SK-N-SH treated with all-trans-retinoic acid at 6 μM for 48 hours (cell line): Measurements from ENCODE around the gene PSORS1C2.

Experiments
- ATAC-seq: fragments of 200-7000 bp; cut with Tn5 transposase; 3 replicates; pipeline ENCODE4 v1.9.1; 2020; ENCODE audit warnings: mild to moderate bottlenecking, moderate library complexity
- ARNTL ChIP-seq: fragments of 450-650 bp; formaldehyde crosslinking; IDR thresholded peaks from 2 replicates; pipeline ENCODE4 v1.5.0; 2020; ENCODE audit warnings: low read depth, mild to moderate bottlenecking, moderate library complexity, borderline replicate concordance
- BACH2 ChIP-seq: fragments of 250-450 bp; sonication (Bioruptor Pico); IDR thresholded peaks from 2 replicates; pipeline ENCODE4 v1.9.0; 2021; ENCODE audit warnings: mild to moderate bottlenecking, borderline replicate concordance
- CSDC2 ChIP-seq: fragments of 250-450 bp; sonication (Bioruptor Pico); IDR thresholded peaks from 2 replicates; pipeline ENCODE4 v1.5.0; 2020; ENCODE audit warnings: mild to moderate bottlenecking, moderate library complexity
- ESRRG ChIP-seq: fragments of 250-450 bp; sonication (Bioruptor Pico); IDR thresholded peaks from 2 replicates; pipeline ENCODE4 v1.6.1; 2021; ENCODE audit warnings: mild to moderate bottlenecking
- GLIS3 ChIP-seq: fragments of 250-450 bp; sonication (Bioruptor Pico); IDR thresholded peaks from 2 replicates; pipeline ENCODE4 v1.5.0; 2020; ENCODE audit warnings: mild to moderate bottlenecking, moderate library complexity
- ISL1 ChIP-seq: fragments of 250-450 bp; sonication (Bioruptor Pico); IDR thresholded peaks from 2 replicates; pipeline ENCODE4 v2.1.2; 2022; ENCODE audit warnings: mild to moderate bottlenecking, moderate library complexity
- OSR1 ChIP-seq: fragments of 250-450 bp; sonication (Bioruptor Pico); IDR thresholded peaks from 2 replicates; pipeline ENCODE4 v1.8.0; 2022; ENCODE audit warnings: moderate library complexity, mild to moderate bottlenecking, inconsistent platforms
- PPARA ChIP-seq: fragments of 250-450 bp; sonication (Bioruptor Pico); IDR thresholded peaks from 2 replicates; pipeline ENCODE4 v1.5.0; 2020; ENCODE audit warnings: mild to moderate bottlenecking, borderline replicate concordance
- RARB ChIP-seq: fragments of 250-450 bp; sonication (Bioruptor Pico); IDR thresholded peaks from 2 replicates; pipeline ENCODE4 v1.8.0; 2021; ENCODE audit warnings: mild to moderate bottlenecking, moderate library complexity
- SNAI2 ChIP-seq: fragments of 250-450 bp; sonication (Bioruptor Pico); IDR thresholded peaks from 2 replicates; pipeline ENCODE4 v1.5.0; 2020; ENCODE audit warnings: mild to moderate bottlenecking, moderate library complexity
- TCF4 ChIP-seq: fragments of 250-450 bp; sonication (Bioruptor Pico); IDR thresholded peaks from 2 replicates; pipeline ENCODE4 v1.8.0; 2021; ENCODE audit warnings: mild to moderate bottlenecking, moderate library complexity, borderline replicate concordance
- TOX ChIP-seq: fragments of 250-450 bp; sonication (Bioruptor Pico); IDR thresholded peaks from 2 replicates; pipeline ENCODE4 v1.8.0; 2021; ENCODE audit warnings: mild to moderate bottlenecking, moderate library complexity, borderline replicate concordance
- ZC3H10 ChIP-seq: fragments of 250-450 bp; sonication (Bioruptor Pico); IDR thresholded peaks from 2 replicates; pipeline ENCODE4 v1.5.1; 2021; ENCODE audit warnings: mild to moderate bottlenecking, moderate library complexity
- ZFP3 ChIP-seq: fragments of 250-450 bp; sonication (Bioruptor Pico); IDR thresholded peaks from 2 replicates; pipeline ENCODE4 v1.5.0; 2020; ENCODE audit warnings: mild to moderate bottlenecking, moderate library complexity
- ZFP30 ChIP-seq: fragments of 450-650 bp; formaldehyde crosslinking; IDR thresholded peaks from 2 replicates; pipeline ENCODE4 v1.5.0; 2022; ENCODE audit warnings: mild to moderate bottlenecking, moderate library complexity
- ZNF565 ChIP-seq: fragments of 450-650 bp; formaldehyde crosslinking; conservative IDR thresholded peaks from 2 replicates; pipeline ENCODE4 v1.5.0; 2020; ENCODE audit warnings: low read depth, mild to moderate bottlenecking, moderate library complexity
- ZNF70 ChIP-seq: fragments of 450-650 bp; formaldehyde crosslinking; IDR thresholded peaks from 2 replicates; pipeline ENCODE4 v1.5.0; 2020; ENCODE audit warnings: mild to moderate bottlenecking, moderate library complexity
- ZNF8 ChIP-seq: fragments of 450-650 bp; formaldehyde crosslinking; IDR thresholded peaks from 2 replicates; pipeline ENCODE4 v1.5.0; 2020; ENCODE audit warnings: mild to moderate bottlenecking, moderate library complexity
- TF ChIP-seq, protein P1 (sequence below): fragments of 250-450 bp; sonication (Bioruptor Pico); IDR thresholded peaks from 2 replicates; pipeline ENCODE4 v1.8.0; 2020; ENCODE audit warnings: mild to moderate bottlenecking, moderate library complexity, borderline replicate concordance
- TF ChIP-seq, protein P2 (sequence below): fragments of 250-450 bp; sonication (Bioruptor Pico); IDR thresholded peaks from 2 replicates; pipeline ENCODE4 v1.5.0; 2020; ENCODE audit warnings: mild to moderate bottlenecking, moderate library complexity
- TF ChIP-seq, protein P3 (sequence below): fragments of 250-450 bp; sonication (Bioruptor Pico); IDR thresholded peaks from 2 replicates; pipeline ENCODE4 v1.5.1; 2021; ENCODE audit warnings: mild to moderate bottlenecking, moderate library complexity
- TF ChIP-seq, protein P4 (sequence below): fragments of 250-450 bp; sonication (Bioruptor Pico); IDR thresholded peaks from 2 replicates; pipeline ENCODE4 v1.5.1; 2020; ENCODE audit warnings: low read depth, mild to moderate bottlenecking, moderate library complexity
- TF ChIP-seq, protein P5 (sequence below): fragments of 250-450 bp; sonication (Bioruptor Pico); IDR thresholded peaks from 2 replicates; pipeline ENCODE4 v1.8.0; 2021; ENCODE audit warnings: low read depth, mild to moderate bottlenecking, moderate library complexity, borderline replicate concordance

PSORS1C2 gene

DNA sequence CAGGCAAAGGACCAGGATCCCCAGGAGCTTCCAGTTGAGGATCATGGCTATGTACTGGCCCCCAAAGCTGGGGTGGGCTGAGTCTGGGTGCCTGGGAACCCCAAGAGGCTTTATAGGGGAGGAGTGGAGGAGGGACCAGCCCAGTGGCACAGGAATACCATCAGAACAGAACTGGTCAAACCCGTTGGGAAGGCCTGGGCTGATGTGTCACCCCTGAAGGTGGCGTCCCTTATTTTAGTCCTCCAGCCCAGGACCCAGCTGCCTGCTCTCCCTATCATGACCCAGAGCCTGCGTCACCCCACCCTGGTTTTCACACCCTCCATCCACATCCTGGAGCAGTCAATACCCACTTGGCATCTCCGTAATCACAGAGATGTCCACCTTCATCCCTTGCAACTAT lies at the start of gene PSORS1C2:
Gene PSORS1C2, minus strand, starts transcription at position 85 of the 400 bp plus-strand sequence. Its CDS starts 40 bp downstream, at position 45.
- TF ChIP-seq PPARA (CRISPR knock-in tag) (no peak), CSDC2 (no peak), TOX (CRISPR knock-in tag) (no peak), BACH2 (CRISPR knock-in tag) (no peak), OSR1 (no peak), ESRRG (no peak), ARNTL (no peak), TCF4 (CRISPR knock-in tag) (no peak), ZNF70 (CRISPR knock-in tag) (no peak), ZC3H10 (CRISPR knock-in tag) (no peak), GLIS3 (CRISPR knock-in tag) (no peak), ISL1 (CRISPR knock-in tag) (no peak)
- TF ChIP-seq, protein P1, sequence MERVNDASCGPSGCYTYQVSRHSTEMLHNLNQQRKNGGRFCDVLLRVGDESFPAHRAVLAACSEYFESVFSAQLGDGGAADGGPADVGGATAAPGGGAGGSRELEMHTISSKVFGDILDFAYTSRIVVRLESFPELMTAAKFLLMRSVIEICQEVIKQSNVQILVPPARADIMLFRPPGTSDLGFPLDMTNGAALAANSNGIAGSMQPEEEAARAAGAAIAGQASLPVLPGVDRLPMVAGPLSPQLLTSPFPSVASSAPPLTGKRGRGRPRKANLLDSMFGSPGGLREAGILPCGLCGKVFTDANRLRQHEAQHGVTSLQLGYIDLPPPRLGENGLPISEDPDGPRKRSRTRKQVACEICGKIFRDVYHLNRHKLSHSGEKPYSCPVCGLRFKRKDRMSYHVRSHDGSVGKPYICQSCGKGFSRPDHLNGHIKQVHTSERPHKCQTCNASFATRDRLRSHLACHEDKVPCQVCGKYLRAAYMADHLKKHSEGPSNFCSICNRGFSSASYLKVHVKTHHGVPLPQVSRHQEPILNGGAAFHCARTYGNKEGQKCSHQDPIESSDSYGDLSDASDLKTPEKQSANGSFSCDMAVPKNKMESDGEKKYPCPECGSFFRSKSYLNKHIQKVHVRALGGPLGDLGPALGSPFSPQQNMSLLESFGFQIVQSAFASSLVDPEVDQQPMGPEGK (CRISPR knock-in tag), result no peak
- TF ChIP-seq, protein P2, sequence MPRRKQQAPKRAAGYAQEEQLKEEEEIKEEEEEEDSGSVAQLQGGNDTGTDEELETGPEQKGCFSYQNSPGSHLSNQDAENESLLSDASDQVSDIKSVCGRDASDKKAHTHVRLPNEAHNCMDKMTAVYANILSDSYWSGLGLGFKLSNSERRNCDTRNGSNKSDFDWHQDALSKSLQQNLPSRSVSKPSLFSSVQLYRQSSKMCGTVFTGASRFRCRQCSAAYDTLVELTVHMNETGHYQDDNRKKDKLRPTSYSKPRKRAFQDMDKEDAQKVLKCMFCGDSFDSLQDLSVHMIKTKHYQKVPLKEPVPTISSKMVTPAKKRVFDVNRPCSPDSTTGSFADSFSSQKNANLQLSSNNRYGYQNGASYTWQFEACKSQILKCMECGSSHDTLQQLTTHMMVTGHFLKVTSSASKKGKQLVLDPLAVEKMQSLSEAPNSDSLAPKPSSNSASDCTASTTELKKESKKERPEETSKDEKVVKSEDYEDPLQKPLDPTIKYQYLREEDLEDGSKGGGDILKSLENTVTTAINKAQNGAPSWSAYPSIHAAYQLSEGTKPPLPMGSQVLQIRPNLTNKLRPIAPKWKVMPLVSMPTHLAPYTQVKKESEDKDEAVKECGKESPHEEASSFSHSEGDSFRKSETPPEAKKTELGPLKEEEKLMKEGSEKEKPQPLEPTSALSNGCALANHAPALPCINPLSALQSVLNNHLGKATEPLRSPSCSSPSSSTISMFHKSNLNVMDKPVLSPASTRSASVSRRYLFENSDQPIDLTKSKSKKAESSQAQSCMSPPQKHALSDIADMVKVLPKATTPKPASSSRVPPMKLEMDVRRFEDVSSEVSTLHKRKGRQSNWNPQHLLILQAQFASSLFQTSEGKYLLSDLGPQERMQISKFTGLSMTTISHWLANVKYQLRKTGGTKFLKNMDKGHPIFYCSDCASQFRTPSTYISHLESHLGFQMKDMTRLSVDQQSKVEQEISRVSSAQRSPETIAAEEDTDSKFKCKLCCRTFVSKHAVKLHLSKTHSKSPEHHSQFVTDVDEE (CRISPR knock-in tag), result no peak
- TF ChIP-seq, protein P3, sequence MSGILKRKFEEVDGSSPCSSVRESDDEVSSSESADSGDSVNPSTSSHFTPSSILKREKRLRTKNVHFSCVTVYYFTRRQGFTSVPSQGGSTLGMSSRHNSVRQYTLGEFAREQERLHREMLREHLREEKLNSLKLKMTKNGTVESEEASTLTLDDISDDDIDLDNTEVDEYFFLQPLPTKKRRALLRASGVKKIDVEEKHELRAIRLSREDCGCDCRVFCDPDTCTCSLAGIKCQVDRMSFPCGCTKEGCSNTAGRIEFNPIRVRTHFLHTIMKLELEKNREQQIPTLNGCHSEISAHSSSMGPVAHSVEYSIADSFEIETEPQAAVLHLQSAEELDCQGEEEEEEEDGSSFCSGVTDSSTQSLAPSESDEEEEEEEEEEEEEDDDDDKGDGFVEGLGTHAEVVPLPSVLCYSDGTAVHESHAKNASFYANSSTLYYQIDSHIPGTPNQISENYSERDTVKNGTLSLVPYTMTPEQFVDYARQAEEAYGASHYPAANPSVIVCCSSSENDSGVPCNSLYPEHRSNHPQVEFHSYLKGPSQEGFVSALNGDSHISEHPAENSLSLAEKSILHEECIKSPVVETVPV (CRISPR knock-in tag), result no peak
- TF ChIP-seq, all 23 proteins: peak for 0
- no peak for ATAC-seq

DNA sequence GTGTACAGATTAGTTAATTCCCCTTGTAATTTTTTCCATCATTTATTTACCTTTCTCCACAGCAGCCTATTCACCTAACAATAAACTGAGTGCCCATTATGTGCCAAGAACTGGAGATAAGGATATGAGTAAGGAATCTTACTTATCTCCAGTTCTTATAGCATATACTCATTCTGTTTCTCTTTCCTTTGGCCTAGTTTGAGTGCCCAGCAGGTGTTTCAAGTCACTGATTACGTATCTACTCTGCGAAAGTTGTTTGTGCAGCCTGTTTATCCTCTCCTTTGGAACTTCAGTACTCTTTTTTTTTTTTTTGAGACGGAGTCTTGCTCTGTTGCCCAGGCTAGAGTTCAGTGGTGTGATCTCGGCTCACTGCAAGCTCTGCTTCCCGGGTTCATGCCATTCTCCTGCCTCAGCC lies 48.9 kb upstream of the PSORS1C2 start:
- TF ChIP-seq ZNF70 (CRISPR knock-in tag), result no peak
- no peak for TF ChIP-seq ZNF8
- TF ChIP-seq, protein P4, sequence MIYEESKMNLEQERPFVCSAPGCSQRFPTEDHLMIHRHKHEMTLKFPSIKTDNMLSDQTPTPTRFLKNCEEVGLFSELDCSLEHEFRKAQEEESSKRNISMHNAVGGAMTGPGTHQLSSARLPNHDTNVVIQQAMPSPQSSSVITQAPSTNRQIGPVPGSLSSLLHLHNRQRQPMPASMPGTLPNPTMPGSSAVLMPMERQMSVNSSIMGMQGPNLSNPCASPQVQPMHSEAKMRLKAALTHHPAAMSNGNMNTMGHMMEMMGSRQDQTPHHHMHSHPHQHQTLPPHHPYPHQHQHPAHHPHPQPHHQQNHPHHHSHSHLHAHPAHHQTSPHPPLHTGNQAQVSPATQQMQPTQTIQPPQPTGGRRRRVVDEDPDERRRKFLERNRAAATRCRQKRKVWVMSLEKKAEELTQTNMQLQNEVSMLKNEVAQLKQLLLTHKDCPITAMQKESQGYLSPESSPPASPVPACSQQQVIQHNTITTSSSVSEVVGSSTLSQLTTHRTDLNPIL (CRISPR knock-in tag), result no peak
- TF ChIP-seq, protein P1 (CRISPR knock-in tag), result no peak
- TF ChIP-seq CSDC2, result no peak
- no peak for TF ChIP-seq SNAI2
- no peak for TF ChIP-seq ZFP30 (CRISPR knock-in tag)
- TF ChIP-seq, protein P5, sequence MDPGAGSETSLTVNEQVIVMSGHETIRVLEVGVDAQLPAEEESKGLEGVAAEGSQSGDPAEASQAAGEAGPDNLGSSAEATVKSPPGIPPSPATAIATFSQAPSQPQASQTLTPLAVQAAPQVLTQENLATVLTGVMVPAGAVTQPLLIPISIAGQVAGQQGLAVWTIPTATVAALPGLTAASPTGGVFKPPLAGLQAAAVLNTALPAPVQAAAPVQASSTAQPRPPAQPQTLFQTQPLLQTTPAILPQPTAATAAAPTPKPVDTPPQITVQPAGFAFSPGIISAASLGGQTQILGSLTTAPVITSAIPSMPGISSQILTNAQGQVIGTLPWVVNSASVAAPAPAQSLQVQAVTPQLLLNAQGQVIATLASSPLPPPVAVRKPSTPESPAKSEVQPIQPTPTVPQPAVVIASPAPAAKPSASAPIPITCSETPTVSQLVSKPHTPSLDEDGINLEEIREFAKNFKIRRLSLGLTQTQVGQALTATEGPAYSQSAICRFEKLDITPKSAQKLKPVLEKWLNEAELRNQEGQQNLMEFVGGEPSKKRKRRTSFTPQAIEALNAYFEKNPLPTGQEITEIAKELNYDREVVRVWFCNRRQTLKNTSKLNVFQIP (CRISPR knock-in tag), result no peak
- TF ChIP-seq TOX (CRISPR knock-in tag), result no peak
- TF ChIP-seq BACH2 (CRISPR knock-in tag), result no peak
- TF ChIP-seq ZC3H10 (CRISPR knock-in tag), result no peak
- TF ChIP-seq ARNTL, result no peak
- no peak for TF ChIP-seq ISL1 (CRISPR knock-in tag)
- no peak for TF ChIP-seq ZFP3 (CRISPR knock-in tag)
- TF ChIP-seq ESRRG, result no peak
- no peak for TF ChIP-seq TCF4 (CRISPR knock-in tag)
- TF ChIP-seq ZNF565 (CRISPR knock-in tag), result no peak
- TF ChIP-seq, protein P3 (CRISPR knock-in tag), result no peak
- no peak for TF ChIP-seq GLIS3 (CRISPR knock-in tag)
- no peak for TF ChIP-seq RARB (CRISPR knock-in tag)
- no peak for ATAC-seq
